ENCODE data around the gene CACNA1C. TPM values are rescaled to one million over a fixed set of nuclear protein-coding genes. Genes with fewer than 3 reads are reported as not detected.

Gene CACNA1C
- total and polyA plus RNA-seq, 8 donors = 0.31 to 55.8 (median 7.2) TPM

DNA sequence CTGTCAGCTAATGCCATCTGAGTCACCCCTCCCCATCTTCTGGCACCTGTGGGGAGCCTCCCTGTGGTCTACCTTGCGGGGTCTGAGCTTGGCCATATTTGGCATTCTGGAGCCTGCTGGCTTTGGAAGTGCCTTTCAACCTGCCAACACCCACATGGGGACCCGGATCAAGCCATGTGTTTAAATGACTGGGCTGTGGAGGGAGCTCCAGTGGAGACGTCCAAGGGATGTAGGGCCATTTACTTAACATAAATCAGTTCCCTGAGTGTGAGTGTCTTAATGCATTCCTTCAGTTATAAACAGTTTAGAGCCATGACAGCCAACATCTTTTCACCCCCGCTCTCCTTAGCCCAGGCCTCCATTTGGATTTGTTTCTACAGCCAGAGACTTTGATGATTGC lies 22.0 kb downstream of the CACNA1C start:
- WGBS, 5 donors = 57 to 78% (median 67%) methylated on average over 4 of the region's 4 CpGs
- peaks cover 0 to 36% (median 2%) of the 10 kb centered on the region in 4 donors for H3K4me1 ChIP-seq
- H3K27me3 ChIP-seq = no peaks in the 10 kb centered on the region
- intact Hi-C loops (cut with DNase I; ENCODE audit: low total_unique reads) = no loop called here
- H3K4me3 ChIP-seq = no peak overlapping the region
- H3K36me3 ChIP-seq = peaks cover 0 to 3% (median 0%) of the 10 kb centered on the region in 4 donors
- peak in 1 of 2 donors; percentile 66 for DNase-seq
- H3K9me3 ChIP-seq = peaks cover 0 to 19% (median 10%) of the 10 kb centered on the region in 4 donors
- TF ChIP-seq, protein P1, sequence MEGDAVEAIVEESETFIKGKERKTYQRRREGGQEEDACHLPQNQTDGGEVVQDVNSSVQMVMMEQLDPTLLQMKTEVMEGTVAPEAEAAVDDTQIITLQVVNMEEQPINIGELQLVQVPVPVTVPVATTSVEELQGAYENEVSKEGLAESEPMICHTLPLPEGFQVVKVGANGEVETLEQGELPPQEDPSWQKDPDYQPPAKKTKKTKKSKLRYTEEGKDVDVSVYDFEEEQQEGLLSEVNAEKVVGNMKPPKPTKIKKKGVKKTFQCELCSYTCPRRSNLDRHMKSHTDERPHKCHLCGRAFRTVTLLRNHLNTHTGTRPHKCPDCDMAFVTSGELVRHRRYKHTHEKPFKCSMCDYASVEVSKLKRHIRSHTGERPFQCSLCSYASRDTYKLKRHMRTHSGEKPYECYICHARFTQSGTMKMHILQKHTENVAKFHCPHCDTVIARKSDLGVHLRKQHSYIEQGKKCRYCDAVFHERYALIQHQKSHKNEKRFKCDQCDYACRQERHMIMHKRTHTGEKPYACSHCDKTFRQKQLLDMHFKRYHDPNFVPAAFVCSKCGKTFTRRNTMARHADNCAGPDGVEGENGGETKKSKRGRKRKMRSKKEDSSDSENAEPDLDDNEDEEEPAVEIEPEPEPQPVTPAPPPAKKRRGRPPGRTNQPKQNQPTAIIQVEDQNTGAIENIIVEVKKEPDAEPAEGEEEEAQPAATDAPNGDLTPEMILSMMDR (IDR thresholded peaks at IDR 0.05) = no peak
- TF ChIP-seq EP300 (IDR thresholded peaks at IDR 0.05) = peak; percentile 9
- H3K27ac ChIP-seq = peak overlapping the region in 4 of 5 donors; percentile 57 to 85 (median 72)

DNA sequence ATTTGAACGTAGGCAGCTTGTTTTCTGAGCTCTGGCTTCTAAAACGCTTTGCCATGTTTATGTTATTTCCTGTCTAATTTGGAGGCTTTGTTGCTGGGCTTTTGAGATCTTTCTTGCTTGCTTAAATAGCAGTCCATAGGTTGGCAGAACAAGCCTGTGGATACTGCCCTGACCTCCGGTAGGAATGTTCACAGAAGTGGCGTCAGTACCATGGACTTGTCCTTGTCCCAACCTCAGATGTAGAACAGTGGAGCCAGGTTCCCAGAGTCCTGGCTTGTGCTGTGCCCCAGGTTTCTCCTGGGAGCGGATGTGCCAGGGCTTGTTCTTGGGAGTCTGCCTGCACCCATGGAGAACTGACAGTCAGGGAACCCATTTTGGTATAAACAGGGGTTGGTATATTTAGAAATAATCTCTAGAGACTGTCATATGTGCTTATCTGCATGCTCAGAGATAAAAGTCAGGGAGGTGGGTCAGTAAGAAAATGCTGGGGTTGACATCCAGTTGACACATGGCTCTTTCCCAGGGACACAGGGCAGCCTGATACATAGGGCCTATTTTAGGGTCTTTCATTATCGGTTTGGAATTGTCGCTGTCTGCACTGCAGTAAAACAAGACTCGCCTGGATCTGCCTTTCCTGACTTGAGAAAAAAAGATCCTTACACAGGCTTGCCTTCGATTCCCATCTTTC lies 22.9 kb downstream of the CACNA1C start:
- WGBS, 5 donors = 52 to 67% (median 65%) methylated on average over 9 of the region's 9 CpGs
- intact Hi-C loops (cut with DNase I; ENCODE audit: low total_unique reads) = no loop called here
- H3K27me3 ChIP-seq = no peaks in the 10 kb centered on the region
- peak overlapping the region in 4 of 5 donors; percentile 57 to 85 (median 72) for H3K27ac ChIP-seq
- H3K4me1 ChIP-seq = peaks cover 0 to 36% (median 2%) of the 10 kb centered on the region in 4 donors
- no peaks in the 10 kb centered on the region for H3K36me3 ChIP-seq
- TF ChIP-seq, protein P1 (IDR thresholded peaks at IDR 0.05) = no peak
- no peak for TF ChIP-seq POLR2A (IDR thresholded peaks at IDR 0.05)
- peak in 1 of 3 donors; percentile 84 for TF ChIP-seq POLR2AphosphoS5 (IDR thresholded peaks at IDR 0.05)
- peak; percentile 96 for TF ChIP-seq EP300 (IDR thresholded peaks at IDR 0.05)
- H3K9me3 ChIP-seq = peaks cover 0 to 11% (median 4%) of the 10 kb centered on the region in 4 donors
- H3K4me3 ChIP-seq = no peak overlapping the region
- DNase-seq = no peak

DNA sequence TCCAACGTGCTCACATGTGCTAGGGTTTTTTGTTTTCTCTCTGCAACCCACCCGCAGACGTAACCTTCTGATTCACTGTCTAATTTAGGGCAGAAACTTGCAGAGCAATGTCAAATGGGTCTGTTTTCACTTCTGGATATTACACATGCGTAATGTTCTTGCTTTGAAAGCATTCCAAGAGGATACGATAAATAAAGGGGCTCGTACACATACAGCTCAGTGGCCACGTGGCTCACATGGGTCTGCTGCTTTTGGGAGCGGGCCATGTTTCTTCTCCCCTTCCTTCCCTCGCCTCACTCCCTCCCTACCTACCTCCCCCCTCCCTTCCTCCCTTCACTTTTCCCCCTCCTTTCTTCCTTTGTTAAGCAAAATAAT lies 23.4 kb downstream of the CACNA1C start:
- peak overlapping the region in 4 of 5 donors; percentile 57 to 85 (median 72) for H3K27ac ChIP-seq
- intact Hi-C loops (cut with DNase I; ENCODE audit: low total_unique reads) = no loop called here

DNA sequence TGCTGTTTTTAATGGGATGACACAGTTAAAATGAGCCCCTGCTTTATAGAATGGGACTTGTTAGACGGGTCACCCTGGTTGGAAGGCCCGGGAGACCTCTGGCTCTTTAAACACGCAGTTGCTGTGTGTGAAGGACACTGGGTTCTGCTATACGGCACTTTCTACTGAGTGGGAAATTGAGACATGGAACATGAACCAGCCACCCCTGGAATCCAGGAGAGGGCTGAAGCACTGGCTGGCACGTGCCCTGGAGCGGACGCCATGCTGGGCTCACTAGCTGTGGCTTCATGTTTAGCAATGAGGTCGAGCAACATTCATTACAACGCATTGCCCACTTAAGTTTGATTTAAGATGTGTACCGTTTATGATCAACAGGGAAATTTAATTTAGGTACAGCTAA lies 23.9 kb downstream of the CACNA1C start:
- no peak for DNase-seq
- 74 to 89% (median 84%) methylated on average over 10 of the region's 10 CpGs for WGBS, 5 donors
- intact Hi-C loops (cut with DNase I; ENCODE audit: low total_unique reads) = no loop called here
- Histone ChIP-seq H3K36me3 (no peaks in the 10 kb centered on the region), H3K27ac (peak overlapping the region in 4 of 5 donors; percentile 57 to 85 (median 72)), H3K4me3 (no peak overlapping the region), H3K9me3 (no peaks in the 10 kb centered on the region), H3K4me1 (peaks cover 0 to 36% (median 2%) of the 10 kb centered on the region in 4 donors), H3K27me3 (no peaks in the 10 kb centered on the region)
- TF ChIP-seq POLR2A (IDR thresholded peaks at IDR 0.05) = no peak
- TF ChIP-seq EP300 (IDR thresholded peaks at IDR 0.05) = peak; percentile 53
- TF ChIP-seq, protein P1 (IDR thresholded peaks at IDR 0.05) = no peak

More for the DNA sequence above, 23.4 kb downstream of the CACNA1C start:
- DNase-seq = peak in 1 of 2 donors; percentile 70
- H3K9me3 ChIP-seq = peaks cover 0 to 5% (median 1%) of the 10 kb centered on the region in 4 donors
- no peaks in the 10 kb centered on the region for H3K36me3 ChIP-seq
- peaks cover 0 to 36% (median 2%) of the 10 kb centered on the region in 4 donors for H3K4me1 ChIP-seq
- H3K27me3 ChIP-seq = no peaks in the 10 kb centered on the region
- TF ChIP-seq POLR2AphosphoS5 (IDR thresholded peaks at IDR 0.05) (peak in 2 of 3 donors; percentile 62 to 66), EP300 (IDR thresholded peaks at IDR 0.05) (peak; percentile 13), POLR2A (IDR thresholded peaks at IDR 0.05) (no peak)
- TF ChIP-seq, protein P1 (IDR thresholded peaks at IDR 0.05) = no peak
- no peak overlapping the region for H3K4me3 ChIP-seq
- 52 to 73% (median 66%) methylated on average over 9 of the region's 9 CpGs for WGBS, 5 donors
